ENCODE results near the gene TNRC6B. TPM values are rescaled to one million over a fixed set of nuclear protein-coding genes. Genes with fewer than 3 reads are reported as not detected.

Gene TNRC6B
- total RNA-seq, 1 experiment from 2014 or later, result 50.4 TPM

- no peak for ATAC-seq
- Mint-ChIP-seq H3K27ac (peak overlapping the region; percentile 67), H3K9me3 (peaks cover 4% of the 10 kb centered on the region), H3K4me3 (no peak overlapping the region), H3K4me1 (peaks cover 77% of the 10 kb centered on the region), H3K36me3 (no peaks in the 10 kb centered on the region), H3K27me3 (ENCODE audit: low read depth) (no peaks in the 10 kb centered on the region)
- no peak for TF ChIP-seq TP53 (CRISPR knock-in tag; IDR thresholded peaks at IDR 0.05)
- TF ChIP-seq E2F5 (CRISPR knock-in tag; IDR thresholded peaks at IDR 0.05), result no peak
- TF ChIP-seq ESRRA (CRISPR knock-in tag; IDR thresholded peaks at IDR 0.05; ENCODE audit: borderline replicate concordance), result no peak
- no peak for TF ChIP-seq RELA (CRISPR knock-in tag; IDR thresholded peaks at IDR 0.05; ENCODE audit: borderline replicate concordance)
- no peak for TF ChIP-seq FOXK1 (CRISPR knock-in tag; IDR thresholded peaks at IDR 0.05)
- no peak for TF ChIP-seq PRRX2 (CRISPR knock-in tag; IDR thresholded peaks at IDR 0.05)
- ChIA-PET POLR2A (no interaction called here), CTCF (interaction anchor here (0.6 kb wide), 1 partner anchor 11 kb away, joined by 3 read pairs; no protein-coding TSS in a partner anchor)
- DNase-seq (ENCODE audit: low spot score), result no peak
Observed at GRCh38 chr22:40204321-40205116, 26.8 kb downstream of the TNRC6B start.

GRCh38 chr22:40206561-40206960 lies 28.8 kb downstream of the TNRC6B start:
- TF ChIP-seq JAZF1 (CRISPR knock-in tag; IDR thresholded peaks at IDR 0.05) (no peak), ZNF423 (CRISPR knock-in tag; IDR thresholded peaks at IDR 0.05) (no peak), RORB (CRISPR knock-in tag; IDR thresholded peaks at IDR 0.05) (no peak), NFE2L1 (CRISPR knock-in tag; IDR thresholded peaks at IDR 0.05) (no peak), FOXJ3 (CRISPR knock-in tag; IDR thresholded peaks at IDR 0.05; ENCODE audit: borderline replicate concordance) (no peak), ZBTB43 (CRISPR knock-in tag; IDR thresholded peaks at IDR 0.05) (no peak), ZNF317 (CRISPR knock-in tag; IDR thresholded peaks at IDR 0.05; ENCODE audit: borderline replicate concordance, low read depth) (no peak), ZNF219 (CRISPR knock-in tag; IDR thresholded peaks at IDR 0.05; ENCODE audit: borderline replicate concordance) (no peak), CBFB (CRISPR knock-in tag; IDR thresholded peaks at IDR 0.05; ENCODE audit: low read depth) (no peak), MYBL2 (CRISPR knock-in tag; IDR thresholded peaks at IDR 0.05) (no peak), TP53 (CRISPR knock-in tag; IDR thresholded peaks at IDR 0.05) (no peak), E2F5 (CRISPR knock-in tag; IDR thresholded peaks at IDR 0.05) (no peak)
- ATAC-seq, result no peak
- DNase-seq (ENCODE audit: low spot score), result no peak
- H3K4me3 Mint-ChIP-seq, result no peak overlapping the region
- peaks cover 84% of the 10 kb centered on the region for H3K4me1 Mint-ChIP-seq
- ChIA-PET POLR2A (no interaction called here), CTCF (interaction anchor here (2.8 kb wide), 1 partner anchor 13 kb away, joined by 15 read pairs; no protein-coding TSS in a partner anchor)
- peaks cover 4% of the 10 kb centered on the region for H3K9me3 Mint-ChIP-seq
- no peaks in the 10 kb centered on the region for H3K36me3 Mint-ChIP-seq
- H3K27me3 Mint-ChIP-seq (ENCODE audit: low read depth), result no peaks in the 10 kb centered on the region
- peak overlapping the region; percentile 74; the same call in 1 of the 2 replicates for H3K27ac Mint-ChIP-seq

- H3K36me3 Mint-ChIP-seq, result no peaks in the 10 kb centered on the region
- peaks cover 4% of the 10 kb centered on the region for H3K9me3 Mint-ChIP-seq
- CTCF ChIA-PET, result no interaction called here
- POLR2A ChIA-PET, result no interaction called here
- TF ChIP-seq CDX4 (CRISPR knock-in tag; IDR thresholded peaks at IDR 0.05; ENCODE audit: borderline replicate concordance), result no peak
- TF ChIP-seq SP1 (CRISPR knock-in tag; conservative IDR thresholded peaks at IDR 0.05), result no peak
- TF ChIP-seq ZNF121 (CRISPR knock-in tag; IDR thresholded peaks at IDR 0.05), result no peak
- TF ChIP-seq ZNF532 (CRISPR knock-in tag; IDR thresholded peaks at IDR 0.05; ENCODE audit: borderline replicate concordance), result no peak
- TF ChIP-seq FOXK1 (CRISPR knock-in tag; IDR thresholded peaks at IDR 0.05), result no peak
- DNase-seq (ENCODE audit: low spot score) (no peak), ATAC-seq (no peak)
- H3K4me3 Mint-ChIP-seq, result no peak overlapping the region
- peaks cover 72% of the 10 kb centered on the region for H3K4me1 Mint-ChIP-seq
- H3K27me3 Mint-ChIP-seq (ENCODE audit: low read depth), result no peaks in the 10 kb centered on the region
- peak overlapping the region; percentile 32 for H3K27ac Mint-ChIP-seq
Observed at GRCh38 chr22:40210818-40211217, 33.1 kb downstream of the TNRC6B start.
